RWPE2 (cell line): ENCODE measurements around the gene SYTL5.

Source experiments
- ATAC-seq: fragments of 200-7000 bp; cut with Tn5 transposase; 3 replicates; pipeline ENCODE4 v1.9.1; 2021; ENCODE audit warnings: low read depth
- DNase-seq: peaks from one replicate; pipeline ENCODE4 v3.0.0-alpha.2; 2020; ENCODE audit warnings: low spot score
- H3K27ac ChIP-seq: fragments of 450-650 bp; 2 replicates; pipeline ENCODE4 v1.5.1; 2017; ENCODE audit warnings: mild to moderate bottlenecking; ENCODE audit not compliant: poor library complexity, severe bottlenecking
- H3K27me3 ChIP-seq: fragments of 250-450 bp; sonication (Bioruptor Pico); 2 replicates; pipeline ENCODE4 v1.5.1; 2021; ENCODE audit warnings: mild to moderate bottlenecking, moderate library complexity; ENCODE audit not compliant: insufficient read depth, poor library complexity, severe bottlenecking
- H3K36me3 ChIP-seq: fragments of 250-450 bp; sonication (Bioruptor Pico); 2 replicates; pipeline ENCODE4 v1.5.1; 2020; ENCODE audit warnings: low read depth, mild to moderate bottlenecking, moderate library complexity
- H3K4me1 ChIP-seq: fragments of 250-450 bp; sonication (Bioruptor Pico); 2 replicates; pipeline ENCODE4 v1.5.1; 2021; ENCODE audit warnings: mild to moderate bottlenecking, moderate library complexity; ENCODE audit not compliant: insufficient read depth, poor library complexity, severe bottlenecking
- H3K4me3 ChIP-seq: fragments of 250-450 bp; sonication (Bioruptor Pico); 2 replicates; pipeline ENCODE4 v1.5.1; 2021; ENCODE audit warnings: mild to moderate bottlenecking, moderate library complexity; ENCODE audit not compliant: severe bottlenecking
- H3K9me3 ChIP-seq: fragments of 250-450 bp; sonication (Bioruptor Pico); 2 replicates; pipeline ENCODE4 v1.5.1; 2021; ENCODE audit warnings: mild to moderate bottlenecking, moderate library complexity; ENCODE audit not compliant: severe bottlenecking
- CTCF ChIP-seq: fragments of 450-650 bp; IDR thresholded peaks from one replicate; pipeline ENCODE4 v1.5.1; 2017; ENCODE audit warnings: mild to moderate bottlenecking, moderate library complexity; ENCODE audit not compliant: poor library complexity, severe bottlenecking

SYTL5 gene

GRCh38 chrX:37967714-37968113 lies 38.6 kb upstream of the SYTL5 start:
- Histone ChIP-seq H3K27me3 (no peaks in the 10 kb centered on the region), H3K4me1 (no peaks in the 10 kb centered on the region), H3K27ac (no peak overlapping the region), H3K4me3 (no peak overlapping the region), H3K36me3 (no peaks in the 10 kb centered on the region), H3K9me3 (no peaks in the 10 kb centered on the region)
- ATAC-seq (no peak), DNase-seq (no peak)
- TF ChIP-seq CTCF, result no peak

DNA sequence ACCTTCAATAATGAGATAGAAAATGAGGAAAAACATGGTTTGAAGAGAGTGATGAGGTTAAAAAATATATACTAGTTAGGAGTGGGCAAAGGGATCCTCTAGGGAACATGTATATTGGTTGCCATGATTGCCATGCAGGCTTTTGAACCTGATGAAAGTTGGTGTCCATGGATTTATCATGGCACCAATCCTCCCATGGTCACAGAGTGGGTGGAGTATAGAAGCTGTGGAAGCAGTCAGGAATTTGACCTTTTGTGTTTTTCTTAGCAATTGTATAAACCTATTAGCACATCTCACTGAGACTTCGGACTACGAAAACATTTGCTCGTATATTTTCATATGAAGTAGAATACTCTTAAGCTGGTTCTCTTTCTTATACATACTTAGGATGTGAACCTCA lies 30.9 kb upstream of the SYTL5 start:
- no peak for DNase-seq
- no peaks in the 10 kb centered on the region for H3K9me3 ChIP-seq
- no peak for TF ChIP-seq CTCF
- no peak overlapping the region for H3K4me3 ChIP-seq
- no peaks in the 10 kb centered on the region for H3K27me3 ChIP-seq
- no peaks in the 10 kb centered on the region for H3K36me3 ChIP-seq
- H3K27ac ChIP-seq, result no peak overlapping the region
- H3K4me1 ChIP-seq, result peaks cover 4% of the 10 kb centered on the region
- no peak for ATAC-seq

GRCh38 chrX:37976153-37976552 lies 30.2 kb upstream of the SYTL5 start:
- DNase-seq (no peak), ATAC-seq (no peak)
- Histone ChIP-seq H3K36me3 (no peaks in the 10 kb centered on the region), H3K27ac (no peak overlapping the region), H3K4me3 (no peak overlapping the region), H3K4me1 (peaks cover 4% of the 10 kb centered on the region), H3K9me3 (no peaks in the 10 kb centered on the region), H3K27me3 (no peaks in the 10 kb centered on the region)
- no peak for TF ChIP-seq CTCF

- TF ChIP-seq CTCF, result no peak
Measured at GRCh38 chrX:37984880-37985279, 21.5 kb upstream of the SYTL5 start.

DNA sequence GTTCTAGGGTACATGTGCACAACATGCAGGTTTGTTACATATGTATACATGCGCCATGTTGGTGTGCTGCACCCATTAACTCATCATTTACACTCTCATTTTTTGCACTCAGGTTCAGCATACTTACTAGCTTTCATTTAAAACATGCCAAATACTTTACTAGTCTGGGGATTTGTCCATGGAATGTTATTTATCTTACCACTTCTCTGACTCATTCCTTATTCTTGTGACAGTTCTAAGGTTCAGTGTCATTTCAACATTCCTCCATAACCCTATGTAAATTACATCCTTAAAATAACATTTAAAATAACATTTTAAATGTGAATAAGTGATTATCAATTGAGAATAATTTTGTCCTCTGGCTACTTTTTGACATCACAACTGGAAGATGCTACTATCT lies 19.5 kb upstream of the SYTL5 start:
- ATAC-seq (no peak), DNase-seq (no peak)
- Histone ChIP-seq H3K27ac (no peak overlapping the region), H3K4me1 (no peaks in the 10 kb centered on the region), H3K27me3 (no peaks in the 10 kb centered on the region), H3K9me3 (no peaks in the 10 kb centered on the region), H3K36me3 (no peaks in the 10 kb centered on the region), H3K4me3 (no peak overlapping the region)
- no peak for TF ChIP-seq CTCF

More at GRCh38 chrX:37984880-37985279, 21.5 kb upstream of the SYTL5 start:
- DNase-seq, result no peak
- no peaks in the 10 kb centered on the region for H3K4me1 ChIP-seq
- H3K27ac ChIP-seq, result no peak overlapping the region
- H3K36me3 ChIP-seq, result no peaks in the 10 kb centered on the region
- H3K9me3 ChIP-seq, result no peaks in the 10 kb centered on the region
- no peak overlapping the region for H3K4me3 ChIP-seq
- ATAC-seq, result no peak
- H3K27me3 ChIP-seq, result no peaks in the 10 kb centered on the region
